Measurements from ENCODE around the gene RASD2. TPM values are rescaled to one million over a fixed set of nuclear protein-coding genes. Genes with fewer than 3 reads are reported as not detected.

The RASD2 gene
- total RNA-seq, 6 experiments from 2014 or later: not detected

GRCh38 chr22:35544189-35544588 lies 3.6 kb downstream of the RASD2 start:
- no peak for TF ChIP-seq CTCF (IDR thresholded peaks at IDR 0.05)
- Mint-ChIP-seq H3K27me3 (ENCODE audit: insufficient read depth) (peaks cover 36% of the 10 kb centered on the region), H3K36me3 (ENCODE audit: low read depth) (no peaks in the 10 kb centered on the region), H3K4me3 (no peak overlapping the region), H3K27ac (no peak overlapping the region), H3K9me3 (no peaks in the 10 kb centered on the region), H3K4me1 (ENCODE audit: low read depth) (peaks cover 7% of the 10 kb centered on the region; the same call in 1 of the 2 replicates)
- no peak for DNase-seq

- no peak for TF ChIP-seq CTCF (IDR thresholded peaks at IDR 0.05)
- Mint-ChIP-seq H3K27ac (no peak overlapping the region), H3K4me1 (ENCODE audit: low read depth) (peaks cover 9% of the 10 kb centered on the region; the same call in 1 of the 2 replicates), H3K9me3 (no peaks in the 10 kb centered on the region), H3K36me3 (ENCODE audit: low read depth) (no peaks in the 10 kb centered on the region), H3K27me3 (ENCODE audit: insufficient read depth) (peaks cover 42% of the 10 kb centered on the region), H3K4me3 (no peak overlapping the region)
- DNase-seq: no peak
Observed at GRCh38 chr22:35544827-35545226, 4.2 kb downstream of the RASD2 start.

GRCh38 chr22:35546886-35547285 lies 6.3 kb downstream of the RASD2 start:
- Mint-ChIP-seq H3K27ac (no peak overlapping the region), H3K4me3 (no peak overlapping the region), H3K36me3 (ENCODE audit: low read depth) (no peaks in the 10 kb centered on the region), H3K4me1 (ENCODE audit: low read depth) (peaks cover 9% of the 10 kb centered on the region; the same call in 1 of the 2 replicates), H3K9me3 (no peaks in the 10 kb centered on the region), H3K27me3 (ENCODE audit: insufficient read depth) (peaks cover 37% of the 10 kb centered on the region)
- no peak for DNase-seq
- no peak for TF ChIP-seq CTCF (IDR thresholded peaks at IDR 0.05)

GRCh38 chr22:35547987-35548721 lies 7.5 kb downstream of the RASD2 start:
- H3K36me3 Mint-ChIP-seq (ENCODE audit: low read depth): no peaks in the 10 kb centered on the region
- H3K27me3 Mint-ChIP-seq (ENCODE audit: insufficient read depth): peaks cover 33% of the 10 kb centered on the region
- peaks cover 9% of the 10 kb centered on the region; the same call in 1 of the 2 replicates for H3K4me1 Mint-ChIP-seq (ENCODE audit: low read depth)
- H3K9me3 Mint-ChIP-seq: no peaks in the 10 kb centered on the region
- no peak for DNase-seq
- H3K4me3 Mint-ChIP-seq: no peak overlapping the region
- no peak overlapping the region for H3K27ac Mint-ChIP-seq
- peak; percentile 16; the same call in 1 of the 2 replicates for TF ChIP-seq CTCF (IDR thresholded peaks at IDR 0.05)

- peaks cover 9% of the 10 kb centered on the region; the same call in 1 of the 2 replicates for H3K4me1 Mint-ChIP-seq (ENCODE audit: low read depth)
- peaks cover 33% of the 10 kb centered on the region for H3K27me3 Mint-ChIP-seq (ENCODE audit: insufficient read depth)
- no peak for TF ChIP-seq CTCF (IDR thresholded peaks at IDR 0.05)
- H3K4me3 Mint-ChIP-seq: no peak overlapping the region
- DNase-seq: no peak
- H3K36me3 Mint-ChIP-seq (ENCODE audit: low read depth): no peaks in the 10 kb centered on the region
- H3K9me3 Mint-ChIP-seq: no peaks in the 10 kb centered on the region
- H3K27ac Mint-ChIP-seq: no peak overlapping the region
Observed at GRCh38 chr22:35548722-35549112, 8.1 kb downstream of the RASD2 start.
